Calu3 (cell line): ENCODE measurements around the gene MAP3K15. TPM values are rescaled to one million over a fixed set of nuclear protein-coding genes. Genes with fewer than 3 reads are reported as not detected.

ENCODE experiments used
- BruUV-seq: library from RNA; stranded (reverse); fragments of 400-500 nt; replicated peaks from 2 replicates; lab custom pipeline; 2021; lab: Mats Ljungman, UMichigan
- CTCF ChIA-PET: fragments of 300-600 bp; sonication (Branson Sonifier 250); formaldehyde crosslinking; loops from one replicate; lab custom pipeline; 2022; ENCODE audit warnings: antibody characterized with exemption; lab: Charles Lee
- DNase-seq: peaks from one replicate; pipeline ENCODE4 v3.0.0; 2022
- H3K27ac Mint-ChIP-seq: one replicate; pipeline ENCODE4 v1.8.0; 2022; ENCODE audit warnings: mixed read lengths; ENCODE audit not compliant: unreplicated experiment
- H3K27me3 Mint-ChIP-seq: one replicate; pipeline ENCODE4 v1.8.0; 2022; ENCODE audit warnings: mixed read lengths; ENCODE audit not compliant: unreplicated experiment
- H3K36me3 Mint-ChIP-seq: one replicate; pipeline ENCODE4 v1.8.0; 2022; ENCODE audit warnings: mild to moderate bottlenecking, moderate library complexity, mixed read lengths; ENCODE audit not compliant: insufficient read depth, unreplicated experiment
- H3K4me1 Mint-ChIP-seq: one replicate; pipeline ENCODE4 v1.8.0; 2022; ENCODE audit warnings: mild to moderate bottlenecking, low read depth, mixed read lengths; ENCODE audit not compliant: unreplicated experiment
- H3K4me3 Mint-ChIP-seq: one replicate; pipeline ENCODE4 v1.8.0; 2022; ENCODE audit warnings: mild to moderate bottlenecking, low read depth, moderate library complexity, mixed read lengths; ENCODE audit not compliant: unreplicated experiment
- H3K9me3 Mint-ChIP-seq: one replicate; pipeline ENCODE4 v1.8.0; 2022; ENCODE audit warnings: low read depth, mixed read lengths; ENCODE audit not compliant: unreplicated experiment
- CTCF ChIP-seq: fragments of 200-600 bp; IDR thresholded peaks from one replicate; pipeline ENCODE4 v1.8.0; 2022; ENCODE audit warnings: antibody characterized with exemption; ENCODE audit not compliant: unreplicated experiment
- intact Hi-C: fragments of 100-400 bp; cut with micrococcal nuclease; formaldehyde crosslinking; loops from one replicate; pipeline ENCODE4 v1.10.0; 2022; ENCODE audit not compliant: unreplicated experiment
- total RNA-seq: library from RNA; stranded (reverse); gene quantifications from 2 replicates; pipeline ENCODE4 v1.2.3, GENCODE V29; 2022

The MAP3K15 gene
- total RNA-seq, 1 experiment from 2014 or later, result 4.8 TPM

- Mint-ChIP-seq H3K4me3 (no peak overlapping the region), H3K4me1 (no peaks in the 10 kb centered on the region), H3K27me3 (no peaks in the 10 kb centered on the region), H3K9me3 (no peaks in the 10 kb centered on the region), H3K36me3 (peaks cover 32% of the 10 kb centered on the region), H3K27ac (no peak overlapping the region)
- BruUV-seq, result no TSS peak
- intact Hi-C loops, result no loop called here
- CTCF ChIA-PET, result no interaction called here
- no peak for DNase-seq
- no peak for TF ChIP-seq CTCF
Measured at GRCh38 chrX:19543020-19543715, 27.9 kb upstream of the MAP3K15 start.

DNA sequence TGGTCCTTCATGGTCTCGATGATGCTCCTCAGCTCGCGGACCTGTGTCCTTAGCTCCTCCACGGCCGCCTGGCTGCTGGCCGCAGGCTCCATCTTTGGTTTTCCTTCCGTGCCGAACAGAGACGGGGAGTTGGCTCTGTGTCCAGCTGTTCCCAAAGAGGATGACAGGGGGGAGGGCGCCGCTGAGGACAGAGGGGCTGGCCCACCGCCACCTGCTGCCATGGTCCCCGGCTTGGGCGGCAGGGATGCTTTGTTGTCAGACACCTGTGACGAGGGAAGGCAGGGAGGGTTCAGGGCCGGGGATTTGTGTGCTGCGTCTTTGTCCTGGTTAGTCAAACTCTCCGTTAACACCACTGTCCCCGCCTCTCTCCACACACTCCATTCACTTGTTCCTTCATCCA lies 26.6 kb upstream of the MAP3K15 start:
- TF ChIP-seq CTCF, result no peak
- no TSS peak for BruUV-seq
- no peaks in the 10 kb centered on the region for H3K4me1 Mint-ChIP-seq
- H3K36me3 Mint-ChIP-seq, result peaks cover 28% of the 10 kb centered on the region
- CTCF ChIA-PET, result interaction anchor here (0.5 kb wide), 1 partner anchor 19 kb away, joined by 4 read pairs; no protein-coding TSS in a partner anchor
- no peak for DNase-seq
- no peak overlapping the region for H3K27ac Mint-ChIP-seq
- intact Hi-C loops, result no loop called here
- no peaks in the 10 kb centered on the region for H3K27me3 Mint-ChIP-seq
- no peak overlapping the region for H3K4me3 Mint-ChIP-seq
- no peaks in the 10 kb centered on the region for H3K9me3 Mint-ChIP-seq

DNA sequence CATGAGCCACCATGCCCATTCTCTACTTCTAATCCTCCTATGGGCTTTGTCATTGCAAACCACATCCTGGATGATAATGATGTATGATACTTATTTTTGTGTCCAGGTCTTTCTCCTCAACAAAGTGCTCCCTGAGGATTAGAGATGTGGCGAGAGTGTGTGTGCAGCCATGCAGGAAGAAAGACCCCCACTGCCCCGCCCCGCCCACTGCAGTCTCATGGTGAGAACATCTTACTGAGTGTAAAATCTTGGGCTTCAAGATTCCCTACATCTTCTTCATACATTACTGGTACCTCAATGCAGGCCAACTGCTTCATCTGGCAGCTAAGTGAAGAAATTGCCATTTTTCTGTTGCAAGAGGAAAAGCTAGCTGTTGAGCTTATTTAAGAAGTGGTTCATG lies 25.9 kb upstream of the MAP3K15 start:
- Mint-ChIP-seq H3K27me3 (no peaks in the 10 kb centered on the region), H3K36me3 (peaks cover 28% of the 10 kb centered on the region), H3K9me3 (no peaks in the 10 kb centered on the region), H3K4me3 (no peak overlapping the region), H3K27ac (no peak overlapping the region), H3K4me1 (no peaks in the 10 kb centered on the region)
- CTCF ChIA-PET, result interaction anchor here (0.5 kb wide), 1 partner anchor 20 kb away, joined by 4 read pairs; no protein-coding TSS in a partner anchor
- no peak for TF ChIP-seq CTCF
- intact Hi-C loops, result no loop called here
- DNase-seq, result no peak
- BruUV-seq, result no TSS peak

- intact Hi-C loops, result no loop called here
- CTCF ChIA-PET, result no interaction called here
- no peaks in the 10 kb centered on the region for H3K9me3 Mint-ChIP-seq
Measured at GRCh38 chrX:19540076-19540475, 24.8 kb upstream of the MAP3K15 start.

More at GRCh38 chrX:19540076-19540475, 24.8 kb upstream of the MAP3K15 start:
- H3K4me1 Mint-ChIP-seq, result no peaks in the 10 kb centered on the region
- no peaks in the 10 kb centered on the region for H3K27me3 Mint-ChIP-seq
- TF ChIP-seq CTCF, result no peak
- no peak overlapping the region for H3K27ac Mint-ChIP-seq
- no peak for DNase-seq
- BruUV-seq, result no TSS peak
- H3K36me3 Mint-ChIP-seq, result peaks cover 28% of the 10 kb centered on the region
- H3K4me3 Mint-ChIP-seq, result no peak overlapping the region
